ENCODE results near the gene SEPTIN8. TPM values are rescaled to one million over a fixed set of nuclear protein-coding genes. Genes with fewer than 3 reads are reported as not detected.

The SEPTIN8 gene
- total RNA-seq, 1 experiment from 2014 or later, result 24.2 TPM

DNA sequence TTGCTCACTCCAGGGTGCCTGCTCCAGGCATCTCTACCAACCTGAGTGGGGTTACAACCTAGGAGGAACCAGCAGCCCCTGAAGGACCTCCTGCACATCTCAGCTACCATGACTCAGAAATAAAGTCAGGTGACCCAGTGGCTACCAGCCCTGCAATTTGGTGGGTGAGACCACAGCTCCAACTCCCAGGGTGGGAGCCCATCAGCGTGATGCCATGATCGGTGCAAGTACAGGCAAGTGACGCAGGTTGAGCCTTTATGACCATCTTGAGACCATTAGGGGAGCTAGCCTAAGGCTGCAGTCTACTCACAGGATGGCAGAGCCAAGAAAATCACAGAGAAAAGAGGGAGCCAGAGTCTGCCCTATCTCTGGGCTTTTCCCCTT lies 8.6 kb downstream of the SEPTIN8 start:
- CTCF ChIA-PET, result interaction anchor here (0.7 kb wide), 1 partner anchor 52 kb away, joined by 6 read pairs; no protein-coding TSS in a partner anchor
- Histone ChIP-seq H3K79me2 (ENCODE audit: low read depth) (no peaks in the 10 kb centered on the region), H3K9me3 (ENCODE audit: insufficient read depth, low read depth) (no peaks in the 10 kb centered on the region), H3K4me3 (no peak overlapping the region), H3K27ac (no peak overlapping the region), H4K20me1 (ENCODE audit: insufficient read depth) (no peaks in the 10 kb centered on the region), H3K36me3 (ENCODE audit: low read depth) (no peaks in the 10 kb centered on the region), H3F3A (ENCODE audit: insufficient read depth, low read depth) (no peaks in the 10 kb centered on the region), H3K9me2 (ENCODE audit: insufficient read depth) (no peaks in the 10 kb centered on the region), H2AFZ (no peak overlapping the region), H3K4me2 (no peak overlapping the region), H3K27me3 (ENCODE audit: insufficient read depth, low read depth) (no peaks in the 10 kb centered on the region), H3K4me1 (replicated peaks; ENCODE audit: insufficient read depth) (no peaks in the 10 kb centered on the region)
- TF ChIP-seq, protein P1, sequence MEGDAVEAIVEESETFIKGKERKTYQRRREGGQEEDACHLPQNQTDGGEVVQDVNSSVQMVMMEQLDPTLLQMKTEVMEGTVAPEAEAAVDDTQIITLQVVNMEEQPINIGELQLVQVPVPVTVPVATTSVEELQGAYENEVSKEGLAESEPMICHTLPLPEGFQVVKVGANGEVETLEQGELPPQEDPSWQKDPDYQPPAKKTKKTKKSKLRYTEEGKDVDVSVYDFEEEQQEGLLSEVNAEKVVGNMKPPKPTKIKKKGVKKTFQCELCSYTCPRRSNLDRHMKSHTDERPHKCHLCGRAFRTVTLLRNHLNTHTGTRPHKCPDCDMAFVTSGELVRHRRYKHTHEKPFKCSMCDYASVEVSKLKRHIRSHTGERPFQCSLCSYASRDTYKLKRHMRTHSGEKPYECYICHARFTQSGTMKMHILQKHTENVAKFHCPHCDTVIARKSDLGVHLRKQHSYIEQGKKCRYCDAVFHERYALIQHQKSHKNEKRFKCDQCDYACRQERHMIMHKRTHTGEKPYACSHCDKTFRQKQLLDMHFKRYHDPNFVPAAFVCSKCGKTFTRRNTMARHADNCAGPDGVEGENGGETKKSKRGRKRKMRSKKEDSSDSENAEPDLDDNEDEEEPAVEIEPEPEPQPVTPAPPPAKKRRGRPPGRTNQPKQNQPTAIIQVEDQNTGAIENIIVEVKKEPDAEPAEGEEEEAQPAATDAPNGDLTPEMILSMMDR (conservative IDR thresholded peaks at IDR 0.05), result no peak
- TF ChIP-seq EZH2 (IDR thresholded peaks at IDR 0.05; ENCODE audit: low read depth), result no peak
- no TSS peak for BruUV-seq (replicated peaks)
- POLR2A ChIA-PET (ENCODE audit: unreplicated experiment), result no interaction called here
- DNase-seq, result no peak
- intact Hi-C loops (cut with micrococcal nuclease; ENCODE audit: unreplicated experiment), result no loop called here

DNA sequence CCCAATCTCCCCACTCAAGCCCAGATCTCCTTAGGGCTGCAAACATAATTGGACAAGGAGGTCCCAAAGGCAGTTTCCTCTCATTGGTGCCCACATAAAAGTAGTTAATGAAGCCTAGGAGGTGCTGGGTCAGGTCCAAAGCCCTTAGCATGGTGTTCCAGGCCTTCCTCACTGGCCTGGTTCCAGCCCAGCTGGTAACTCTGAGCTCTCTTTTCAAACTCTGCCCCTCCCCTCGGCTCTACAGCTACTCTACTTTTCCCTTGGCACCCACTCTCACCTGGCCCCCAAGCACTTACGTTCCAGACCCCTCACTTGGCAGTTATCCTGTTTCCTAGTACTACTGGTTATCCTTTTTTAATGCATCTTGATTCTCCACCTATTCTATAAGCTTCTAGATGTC lies 9.9 kb downstream of the SEPTIN8 start:
- no peak overlapping the region for H2AFZ ChIP-seq
- H3K79me2 ChIP-seq (ENCODE audit: low read depth), result no peaks in the 10 kb centered on the region
- TF ChIP-seq EZH2 (IDR thresholded peaks at IDR 0.05; ENCODE audit: low read depth), result no peak
- TF ChIP-seq, protein P1 (conservative IDR thresholded peaks at IDR 0.05), result no peak
- no peaks in the 10 kb centered on the region for H3F3A ChIP-seq (ENCODE audit: insufficient read depth, low read depth)
- no peaks in the 10 kb centered on the region for H4K20me1 ChIP-seq (ENCODE audit: insufficient read depth)
- H3K4me2 ChIP-seq, result no peak overlapping the region
- H3K27ac ChIP-seq, result no peak overlapping the region
- no peaks in the 10 kb centered on the region for H3K27me3 ChIP-seq (ENCODE audit: insufficient read depth, low read depth)
- no peaks in the 10 kb centered on the region for H3K9me3 ChIP-seq (ENCODE audit: insufficient read depth, low read depth)
- H3K9me2 ChIP-seq (ENCODE audit: insufficient read depth), result no peaks in the 10 kb centered on the region
- H3K4me3 ChIP-seq, result no peak overlapping the region
- POLR2A ChIA-PET (ENCODE audit: unreplicated experiment), result no interaction called here
- intact Hi-C loops (cut with micrococcal nuclease; ENCODE audit: unreplicated experiment), result no loop called here
- H3K4me1 ChIP-seq (replicated peaks; ENCODE audit: insufficient read depth), result no peaks in the 10 kb centered on the region
- no peaks in the 10 kb centered on the region for H3K36me3 ChIP-seq (ENCODE audit: low read depth)
- DNase-seq, result no peak
- no TSS peak for BruUV-seq (replicated peaks)
- CTCF ChIA-PET, result interaction anchor here (0.5 kb wide), 1 partner anchor 52 kb away, joined by 3 read pairs; no protein-coding TSS in a partner anchor

DNA sequence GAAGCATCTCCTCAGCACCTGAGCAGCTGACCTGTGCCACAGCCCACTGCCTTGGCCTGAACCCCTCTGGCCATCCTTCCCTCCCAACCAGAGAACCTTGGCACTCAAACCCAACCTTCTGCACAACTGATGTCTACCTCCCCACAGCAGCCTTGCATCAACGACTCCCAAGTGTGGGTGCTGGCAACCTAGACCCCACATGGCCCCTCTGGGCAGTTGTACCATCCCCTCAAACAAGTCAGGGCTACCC lies 10.3 kb downstream of the SEPTIN8 start:
- no peaks in the 10 kb centered on the region for H3K27me3 ChIP-seq (ENCODE audit: insufficient read depth, low read depth)
- POLR2A ChIA-PET (ENCODE audit: unreplicated experiment), result no interaction called here
- no peak overlapping the region for H2AFZ ChIP-seq
- no peaks in the 10 kb centered on the region for H3F3A ChIP-seq (ENCODE audit: insufficient read depth, low read depth)
- no peak overlapping the region for H3K27ac ChIP-seq
- no peaks in the 10 kb centered on the region for H3K9me3 ChIP-seq (ENCODE audit: insufficient read depth, low read depth)
- no peaks in the 10 kb centered on the region for H3K36me3 ChIP-seq (ENCODE audit: low read depth)
- H3K9me2 ChIP-seq (ENCODE audit: insufficient read depth), result no peaks in the 10 kb centered on the region
- H3K4me3 ChIP-seq, result no peak overlapping the region
- DNase-seq, result no peak
- no peaks in the 10 kb centered on the region for H3K79me2 ChIP-seq (ENCODE audit: low read depth)
- no peak overlapping the region for H3K4me2 ChIP-seq
- intact Hi-C loops (cut with micrococcal nuclease; ENCODE audit: unreplicated experiment), result no loop called here
- no peaks in the 10 kb centered on the region for H3K4me1 ChIP-seq (replicated peaks; ENCODE audit: insufficient read depth)
- TF ChIP-seq EZH2 (IDR thresholded peaks at IDR 0.05; ENCODE audit: low read depth), result no peak
- TF ChIP-seq, protein P1 (conservative IDR thresholded peaks at IDR 0.05), result no peak
- no peaks in the 10 kb centered on the region for H4K20me1 ChIP-seq (ENCODE audit: insufficient read depth)
- no TSS peak for BruUV-seq (replicated peaks)
- CTCF ChIA-PET, result interaction anchor here (0.5 kb wide), 1 partner anchor 52 kb away, joined by 3 read pairs; no protein-coding TSS in a partner anchor

Measured in PC-9 (cell line).